Ishikawa (cell line): Measurements from ENCODE around the gene APOC3.

Source experiments
- CEBPB ChIP-seq: IDR thresholded peaks from 2 replicates; pipeline ENCODE4 v1.6.1; 2012
- EP300 ChIP-seq: IDR thresholded peaks from 2 replicates; pipeline ENCODE4 v1.6.1; 2012; ENCODE audit warnings: borderline replicate concordance
- TAF1 ChIP-seq: IDR thresholded peaks from 2 replicates; pipeline ENCODE4 v1.6.1; 2012; ENCODE audit warnings: low read depth, mild to moderate bottlenecking

DNA sequence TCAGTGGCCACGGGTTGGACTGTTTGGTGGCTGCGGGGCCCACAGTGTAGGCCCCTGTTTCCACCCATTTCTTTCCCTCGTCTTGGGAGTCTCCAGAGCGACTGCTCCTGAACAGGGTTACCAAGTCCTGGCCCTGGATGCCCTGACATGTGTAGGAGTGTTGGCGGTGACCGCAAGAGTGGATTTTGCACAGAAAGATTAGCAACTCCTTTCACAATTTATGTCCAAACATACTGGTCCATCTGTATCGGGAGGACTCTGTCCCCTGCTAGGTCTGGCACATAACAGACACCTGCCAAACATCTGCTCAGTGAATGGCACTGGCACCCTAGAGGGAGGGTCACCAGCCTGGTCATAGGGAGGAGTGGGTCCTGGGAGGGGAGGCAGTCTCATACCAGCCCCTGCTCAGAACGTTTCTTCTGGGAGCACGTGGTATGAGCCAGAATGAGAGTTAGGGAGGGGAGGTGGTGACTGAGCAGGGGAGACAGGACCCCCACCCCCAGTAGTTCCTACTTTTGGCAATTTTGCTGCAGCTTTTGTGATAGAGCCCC, 11.1 kb downstream of the APOC3 start:
- TF ChIP-seq CEBPB (no peak), TAF1 (no peak), EP300 (no peak)
